IPS-NIHi7 (cell line): ENCODE results near the gene GSC2.

Experiments
- DNase-seq: peaks from one replicate; pipeline ENCODE4 v3.0.0; 2012; ENCODE audit warnings: mixed read lengths; ENCODE audit errors: extremely low spot score

Gene GSC2

DNA sequence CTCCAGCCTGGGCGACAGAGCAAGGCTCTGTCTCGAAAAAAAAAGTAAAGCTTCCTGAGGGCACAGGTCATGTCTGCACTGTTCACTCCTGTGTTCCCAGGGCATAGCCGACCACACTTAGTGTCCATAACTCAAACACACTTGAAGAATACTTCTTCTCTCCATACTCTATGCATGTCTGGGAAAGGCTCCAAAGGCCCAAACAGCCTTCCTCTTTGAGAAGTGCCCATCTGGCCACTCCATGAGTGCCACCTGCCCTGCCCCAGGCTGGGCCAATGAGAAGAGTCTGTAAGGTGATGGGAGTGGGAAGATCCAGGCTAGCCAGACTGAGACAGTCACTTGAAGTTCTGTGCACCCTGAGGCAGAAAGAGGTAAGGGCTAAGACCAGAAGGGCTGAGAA lies 52.6 kb downstream of the GSC2 start:
- DNase-seq: peak; percentile 4
